A549 (cell line): ENCODE data around the gene MSI2.

Experiments
- BHLHE40 ChIP-seq: IDR thresholded peaks from 2 replicates; pipeline ENCODE4 v1.6.1; 2012; ENCODE audit warnings: low read depth, low read length, inconsistent platforms
- CTCF ChIP-seq: fragments of >200 bp; sonication (Bioruptor Twin); formaldehyde crosslinking; IDR thresholded peaks from 3 replicates; pipeline ENCODE4 v1.5.1; 2016
- HEYL ChIP-seq: fragments of 250-450 bp; sonication (Bioruptor Pico); IDR thresholded peaks from 2 replicates; pipeline ENCODE4 v1.8.0; 2021; ENCODE audit warnings: mild to moderate bottlenecking, moderate library complexity
- KDM1A ChIP-seq: fragments of 200-600 bp; sonication (generic); IDR thresholded peaks from 2 replicates; pipeline ENCODE4 v1.6.1; 2016; ENCODE audit warnings: low read depth, mild to moderate bottlenecking
- MYC ChIP-seq: IDR thresholded peaks from 2 replicates; pipeline ENCODE4 v1.6.1; 2012; ENCODE audit warnings: mild to moderate bottlenecking, inconsistent platforms, low read length, improper control_type of control experiment, borderline replicate concordance
- RAD21 ChIP-seq, 2 experiments: fragments of >200 bp in 1 of 2; sonication (Bioruptor Twin) in 1 of 2; formaldehyde crosslinking in 1 of 2; IDR thresholded peaks in 1 of 2; conservative IDR thresholded peaks in 1 of 2; 2 replicates in 1 of 2; 3 replicates in 1 of 2; pipeline ENCODE4 v1.6.1; 2012 to 2018; ENCODE audit warnings: inconsistent platforms in 1 of 2
- SMC3 ChIP-seq: fragments of >200 bp; sonication (Bioruptor Twin); formaldehyde crosslinking; IDR thresholded peaks from 3 replicates; pipeline ENCODE4 v1.6.1; 2018; ENCODE audit warnings: inconsistent platforms
- SREBF2 ChIP-seq: fragments of 450-650 bp; IDR thresholded peaks from 2 replicates; pipeline ENCODE4 v1.6.1; 2014; ENCODE audit warnings: mild to moderate bottlenecking, moderate library complexity
- USF2 ChIP-seq: fragments of 450-650 bp; IDR thresholded peaks from 2 replicates; pipeline ENCODE4 v1.6.1; 2014; ENCODE audit warnings: antibody characterized with exemption
- ZNF302 ChIP-seq: fragments of 250-450 bp; sonication (Bioruptor Pico); IDR thresholded peaks from 2 replicates; pipeline ENCODE4 v1.9.0; 2021; ENCODE audit warnings: inconsistent platforms, mild to moderate bottlenecking, moderate library complexity

- TF ChIP-seq MYC, result no peak
- no peak for TF ChIP-seq HEYL (CRISPR knock-in tag)
- no peak for TF ChIP-seq CTCF
- TF ChIP-seq RAD21 (conservative IDR thresholded peaks at IDR 0.05 in 1 of 2, IDR thresholded peaks at IDR 0.05 in 1 of 2), result no peak
- no peak for TF ChIP-seq BHLHE40
- TF ChIP-seq SMC3, result no peak
- no peak for TF ChIP-seq ZNF302 (CRISPR knock-in tag)
- no peak for TF ChIP-seq SREBF2
- TF ChIP-seq USF2, result no peak
- no peak for TF ChIP-seq KDM1A
These were observed 376.0 kb downstream of the MSI2 start for GRCh38 chr17:57632294-57632693.
